IMR-90 (cell line): ENCODE data around the gene RBFA. TPM values are rescaled to one million over a fixed set of nuclear protein-coding genes. Genes with fewer than 3 reads are reported as not detected.

ENCODE experiments used
- ATAC-seq: fragments of 200-7000 bp; cut with Tn5 transposase; 2 replicates; pipeline ENCODE4 v1.9.1; 2020; ENCODE audit warnings: low read depth, mild to moderate bottlenecking, moderate library complexity
- BruUV-seq: library from RNA; stranded (reverse); fragments of 400-500 nt; replicated peaks from 2 replicates; lab custom pipeline; 2021; lab: Mats Ljungman, UMichigan
- CTCF ChIA-PET: fragments of 300-600 bp; formaldehyde crosslinking; extraction: SDS; loops from one replicate; lab custom pipeline; 2021; ENCODE audit warnings: antibody characterized with exemption; lab: Yijun Ruan, JAX
- POLR2A ChIA-PET: fragments of 300-600 bp; sonication (Branson Sonifier 250); formaldehyde crosslinking; loops from one replicate; lab custom pipeline; 2022; ENCODE audit warnings: antibody characterized with exemption; ENCODE audit not compliant: unreplicated experiment; lab: Charles Lee
- DNase-seq: peaks from one replicate; pipeline ENCODE4 v3.0.0; 2013
- H2AFZ ChIP-seq: replicated peaks from 2 replicates; pipeline ENCODE3; 2013; ENCODE audit warnings: low read length, mild to moderate bottlenecking; ENCODE audit not compliant: poor library complexity
- H2AK5ac ChIP-seq: 2 replicates; pipeline ENCODE4 v1.6.1; 2013; ENCODE audit warnings: low read depth, low read length, inconsistent platforms
- H2AK9ac ChIP-seq: replicated peaks from 2 replicates; pipeline ENCODE3; 2013; ENCODE audit warnings: mild to moderate bottlenecking, low read depth, low read length, moderate library complexity; ENCODE audit not compliant: poor library complexity
- H2BK120ac ChIP-seq: 2 replicates; pipeline ENCODE4 v1.6.1; 2013; ENCODE audit warnings: low read depth, low read length, inconsistent platforms
- H2BK15ac ChIP-seq: 3 replicates; pipeline ENCODE4 v1.6.1; 2013; ENCODE audit warnings: low read depth, low read length, inconsistent platforms
- H2BK20ac ChIP-seq: 2 replicates; pipeline ENCODE4 v1.6.1; 2013; ENCODE audit warnings: low read depth, mild to moderate bottlenecking, inconsistent platforms, low read length, moderate library complexity
- H2BK5ac ChIP-seq: 2 replicates; pipeline ENCODE4 v1.6.1; 2013; ENCODE audit warnings: mild to moderate bottlenecking, low read depth, low read length, inconsistent platforms; ENCODE audit not compliant: poor library complexity, severe bottlenecking
- H3K14ac ChIP-seq: replicated peaks from 2 replicates; pipeline ENCODE4 v1.6.1; 2013; ENCODE audit warnings: low read depth, low read length, inconsistent platforms
- H3K18ac ChIP-seq: 2 replicates; pipeline ENCODE4 v1.6.1; 2013; ENCODE audit warnings: low read depth, low read length, control low read depth
- H3K23ac ChIP-seq: 2 replicates; pipeline ENCODE4 v1.6.1; 2013; ENCODE audit warnings: low read depth, low read length, inconsistent platforms
- H3K27ac ChIP-seq: 2 replicates; pipeline ENCODE4 v1.5.1; 2013; ENCODE audit warnings: mild to moderate bottlenecking, control low read depth, low read length; ENCODE audit not compliant: insufficient read depth
- H3K27me3 ChIP-seq: 2 replicates; pipeline ENCODE4 v1.6.1; 2013; ENCODE audit warnings: low read length; ENCODE audit not compliant: control insufficient read depth, insufficient read depth
- H3K36me3 ChIP-seq: 2 replicates; pipeline ENCODE4 v1.6.1; 2013; ENCODE audit warnings: low read length, mixed read lengths; ENCODE audit not compliant: control insufficient read depth, insufficient read depth
- H3K4ac ChIP-seq: 2 replicates; pipeline ENCODE4 v1.6.1; 2013; ENCODE audit warnings: low read depth, low read length, inconsistent platforms
- H3K4me1 ChIP-seq: 2 replicates; pipeline ENCODE4 v1.6.1; 2013; ENCODE audit warnings: low read length, mixed read lengths; ENCODE audit not compliant: control insufficient read depth, insufficient read depth
- H3K4me2 ChIP-seq: 2 replicates; pipeline ENCODE4 v1.6.1; 2013; ENCODE audit warnings: low read depth, mild to moderate bottlenecking, control low read depth, low read length, moderate library complexity
- H3K4me3 ChIP-seq: 2 replicates; pipeline ENCODE4 v1.5.1; 2013; ENCODE audit warnings: low read depth, mild to moderate bottlenecking, control low read depth, low read length, moderate library complexity; ENCODE audit not compliant: insufficient read depth
- H3K56ac ChIP-seq: 2 replicates; pipeline ENCODE4 v1.6.1; 2013; ENCODE audit warnings: low read length, inconsistent platforms; ENCODE audit not compliant: insufficient read depth; ENCODE audit errors: extremely low read depth
- H3K79me1 ChIP-seq, 2 experiments: 2 replicates each; pipeline ENCODE4 v1.6.1; 2013; ENCODE audit warnings: low read length in 2 of 2, inconsistent platforms in 1 of 2, low read depth in 1 of 2
- H3K9ac ChIP-seq: 2 replicates; pipeline ENCODE4 v1.6.1; 2013; ENCODE audit warnings: low read depth, low read length, control low read depth
- H3K9me1 ChIP-seq: 2 replicates; pipeline ENCODE4 v1.6.1; 2013; ENCODE audit warnings: low read length, inconsistent platforms; ENCODE audit not compliant: insufficient read depth
- H3K9me3 ChIP-seq: 2 replicates; pipeline ENCODE4 v1.6.1; 2013; ENCODE audit warnings: low read length; ENCODE audit not compliant: control insufficient read depth, insufficient read depth
- H4K20me1 ChIP-seq: 2 replicates; pipeline ENCODE4 v1.6.1; 2013; ENCODE audit warnings: low read length, inconsistent platforms; ENCODE audit not compliant: insufficient read depth
- H4K5ac ChIP-seq: 2 replicates; pipeline ENCODE4 v1.6.1; 2013; ENCODE audit warnings: mild to moderate bottlenecking, low read depth, low read length, control low read depth
- H4K8ac ChIP-seq, 2 experiments: 2 replicates each; pipeline ENCODE4 v1.6.1; 2013; ENCODE audit warnings: low read depth in 2 of 2, low read length in 2 of 2, control low read depth in 1 of 2, inconsistent platforms in 1 of 2
- H4K91ac ChIP-seq: 2 replicates; pipeline ENCODE4 v1.6.1; 2013; ENCODE audit warnings: low read depth, low read length, inconsistent platforms; ENCODE audit not compliant: insufficient read depth
- BHLHE40 ChIP-seq: fragments of 150-350 bp; IDR thresholded peaks from 2 replicates; pipeline ENCODE4 v1.6.1; 2016; ENCODE audit warnings: mild to moderate bottlenecking, low read depth, low read length
- CEBPB ChIP-seq: IDR thresholded peaks from 2 replicates; pipeline ENCODE4 v1.6.1; 2012; ENCODE audit warnings: low read depth, low read length, improper control_type of control experiment
- FOS ChIP-seq: fragments of 150-350 bp; IDR thresholded peaks from 2 replicates; pipeline ENCODE4 v1.6.1; 2016; ENCODE audit warnings: low read depth, low read length
- MAFK ChIP-seq: IDR thresholded peaks from 2 replicates; pipeline ENCODE4 v1.6.1; 2012; ENCODE audit warnings: low read depth, low read length, improper control_type of control experiment
- MAZ ChIP-seq: IDR thresholded peaks from 2 replicates; pipeline ENCODE4 v1.6.1; 2012; ENCODE audit warnings: low read depth, mild to moderate bottlenecking, low read length, improper control_type of control experiment, moderate library complexity, borderline replicate concordance
- MXI1 ChIP-seq: IDR thresholded peaks from 2 replicates; pipeline ENCODE4 v1.6.1; 2012; ENCODE audit warnings: low read depth, mild to moderate bottlenecking, low read length, moderate library complexity, borderline replicate concordance
- NFE2L2 ChIP-seq: fragments of 150-350 bp; IDR thresholded peaks from 2 replicates; pipeline ENCODE4 v1.6.1; 2016; ENCODE audit warnings: low read depth, mild to moderate bottlenecking, low read length
- POLR2A ChIP-seq: IDR thresholded peaks from 2 replicates; pipeline ENCODE4 v1.6.1; 2012; ENCODE audit warnings: mild to moderate bottlenecking, low read depth, low read length
- RAD21 ChIP-seq: IDR thresholded peaks from 2 replicates; pipeline ENCODE4 v1.6.1; 2012; ENCODE audit warnings: low read length, improper control_type of control experiment
- RCOR1 ChIP-seq: IDR thresholded peaks from 2 replicates; pipeline ENCODE4 v1.6.1; 2012; ENCODE audit warnings: mild to moderate bottlenecking, low read length, improper control_type of control experiment; ENCODE audit not compliant: insufficient replicate concordance
- RFX5 ChIP-seq: IDR thresholded peaks from 2 replicates; pipeline ENCODE4 v1.8.0; 2012; ENCODE audit warnings: low read depth, mild to moderate bottlenecking, low read length, moderate library complexity
- SMC3 ChIP-seq: fragments of 150-350 bp; IDR thresholded peaks from 2 replicates; pipeline ENCODE4 v1.6.1; 2016; ENCODE audit warnings: low read depth, mild to moderate bottlenecking, antibody characterized with exemption, low read length, moderate library complexity
- USF2 ChIP-seq: fragments of 150-350 bp; IDR thresholded peaks from 2 replicates; pipeline ENCODE4 v1.6.1; 2017; ENCODE audit warnings: mild to moderate bottlenecking, antibody characterized with exemption, low read length, low read depth
- WGBS, 2 experiments: methylation state at CpG; one replicate each; pipeline versions ENCODE4 v1.1.5 to v1.1.7; 2013; ENCODE audit warnings: missing lambda C conversion rate in 2 of 2; ENCODE audit not compliant: insufficient read length in 1 of 2; ENCODE audit errors: extremely low coverage in 2 of 2; 5-methylcytosine and 5-hydroxymethylcytosine counted together
- dilution Hi-C: fragments of 300-500 bp; cut with HindIII; formaldehyde crosslinking; loops from one replicate; pipeline ENCODE4 v1.14.3; 2018; ENCODE audit warnings: low sequenced_read_pairs; ENCODE audit not compliant: unreplicated experiment
- in situ Hi-C: fragments of 300-500 bp; cut with MboI; formaldehyde crosslinking; loops from 3 replicates; pipeline ENCODE4 v1.14.3; 2019; ENCODE audit warnings: low sequenced_read_pairs, inconsistent platforms, mixed read lengths
- intact Hi-C: fragments of 100-400 bp; cut with micrococcal nuclease; formaldehyde crosslinking; loops from 2 replicates; pipeline ENCODE4 v1.10.0; 2022
- polyA plus RNA-seq, 3 experiments: library from polyadenylated mRNA; depleted of rRNA; stranded (reverse); fragments of >200 nt; gene quantifications; 2 replicates each; pipeline ENCODE4 v1.2.3, GENCODE V29; 2012; ENCODE audit warnings: low replicate concordance in 1 of 3
- total RNA-seq: library from RNA; depleted of rRNA; stranded (reverse); fragments of >200 nt; gene quantifications from 2 replicates; pipeline ENCODE4 v1.2.3, GENCODE V29; 2012
- TF ChIP-seq, protein P1 (sequence below): fragments of 150-350 bp; IDR thresholded peaks from 2 replicates; pipeline ENCODE4 v1.6.1; 2016; ENCODE audit warnings: low read depth, mild to moderate bottlenecking, low read length, moderate library complexity, borderline replicate concordance

The RBFA gene
- total and polyA plus RNA-seq, 2 of the 4 experiments (the other 2 are of a cell fraction) = 21.0 to 38.0 TPM

DNA sequence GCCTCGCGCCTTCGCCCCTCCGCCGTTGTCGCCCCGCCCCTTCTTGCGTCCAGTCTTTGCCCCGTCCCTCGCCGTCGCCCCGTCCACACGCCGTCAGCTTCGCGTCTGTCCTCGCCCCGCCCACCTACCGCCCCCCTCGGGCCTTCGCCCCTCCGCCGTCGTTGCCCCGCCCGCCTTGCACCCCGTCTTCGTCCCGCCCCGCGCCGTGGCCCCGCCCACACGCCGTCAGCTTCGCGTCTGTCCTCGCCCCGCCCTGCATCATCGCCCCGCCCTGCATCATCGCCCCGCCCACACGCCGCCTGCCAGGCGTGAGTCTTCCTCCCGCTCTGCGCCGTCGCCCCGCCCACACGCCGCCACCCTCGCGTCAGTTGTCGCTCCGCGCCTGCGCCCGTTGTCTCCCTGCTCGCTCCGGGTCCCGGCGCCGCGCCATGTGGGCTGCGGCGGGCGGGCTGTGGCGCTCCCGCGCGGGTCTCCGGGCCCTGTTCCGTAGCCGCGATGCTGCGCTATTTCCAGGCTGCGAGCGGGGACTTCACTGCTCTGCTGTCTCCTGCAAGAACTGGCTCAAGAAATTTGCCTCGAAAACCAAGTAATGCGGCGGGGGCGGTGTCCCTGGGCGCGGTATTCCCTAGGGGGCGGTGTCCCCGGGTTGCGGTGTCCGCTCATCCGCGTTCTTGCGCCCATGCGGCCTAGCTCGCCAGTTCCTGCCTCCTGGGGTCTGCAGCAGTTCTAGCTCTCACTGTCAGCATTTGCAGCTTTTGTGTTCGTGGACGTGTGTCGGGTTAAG is at the start of gene RBFA (continued):
- peak; percentile 93 for TF ChIP-seq MAZ

- Histone ChIP-seq H3K18ac (no peak overlapping the region), H3K79me1 (peaks cover 18 to 67% of the 10 kb centered on the region in 2 experiments), H3K56ac (no peak overlapping the region), H2BK120ac (no peak overlapping the region), H2AK9ac (no peak overlapping the region), H3K27ac (no peak overlapping the region), H2AK5ac (no peak overlapping the region), H3K27me3 (no peaks in the 10 kb centered on the region), H3K4ac (no peak overlapping the region), H3K23ac (no peak overlapping the region), H3K36me3 (peaks cover 14% of the 10 kb centered on the region), H3K4me3 (no peak overlapping the region), H4K91ac (no peak overlapping the region), H3K9ac (no peak overlapping the region), H2BK15ac (no peak overlapping the region), H3K9me1 (peaks cover 17% of the 10 kb centered on the region), H2AFZ (no peak overlapping the region), H4K5ac (no peak overlapping the region), H4K8ac (no peak overlapping the region), H3K14ac (no peak overlapping the region), H2BK5ac (no peak overlapping the region), H2BK20ac (no peak overlapping the region), H3K9me3 (no peaks in the 10 kb centered on the region), H3K4me2 (no peak overlapping the region; the same call in 1 of the 2 replicates), H4K20me1 (peaks cover 78% of the 10 kb centered on the region), H3K4me1 (peaks cover 14% of the 10 kb centered on the region)
- ChIA-PET CTCF (interaction anchor here (0.6 kb wide), 2 partner anchors 20 to 263 kb away, joined by 5 to 6 read pairs; no protein-coding TSS in a partner anchor), POLR2A (no interaction called here)
- ATAC-seq (no peak), DNase-seq (no peak)
- no TSS peak for BruUV-seq
- WGBS, 2 experiments = 88% methylated on average over 8 of the region's 12 CpGs; no CpG with 5 or more reads in 1 of the 2 experiments
- in situ Hi-C loops (no loop called here), dilution Hi-C loops (no loop called here), intact Hi-C loops (loop anchor here (5.0 kb wide), 1 partner anchor 147 kb away; no protein-coding TSS in a partner anchor)
- TF ChIP-seq RCOR1 (no peak), MAFK (no peak), RFX5 (no peak), CEBPB (no peak), MXI1 (no peak), BHLHE40 (no peak), FOS (no peak), SMC3 (no peak), NFE2L2 (no peak), RAD21 (no peak), USF2 (no peak), MAZ (no peak), POLR2A (no peak)
- TF ChIP-seq, protein P1, sequence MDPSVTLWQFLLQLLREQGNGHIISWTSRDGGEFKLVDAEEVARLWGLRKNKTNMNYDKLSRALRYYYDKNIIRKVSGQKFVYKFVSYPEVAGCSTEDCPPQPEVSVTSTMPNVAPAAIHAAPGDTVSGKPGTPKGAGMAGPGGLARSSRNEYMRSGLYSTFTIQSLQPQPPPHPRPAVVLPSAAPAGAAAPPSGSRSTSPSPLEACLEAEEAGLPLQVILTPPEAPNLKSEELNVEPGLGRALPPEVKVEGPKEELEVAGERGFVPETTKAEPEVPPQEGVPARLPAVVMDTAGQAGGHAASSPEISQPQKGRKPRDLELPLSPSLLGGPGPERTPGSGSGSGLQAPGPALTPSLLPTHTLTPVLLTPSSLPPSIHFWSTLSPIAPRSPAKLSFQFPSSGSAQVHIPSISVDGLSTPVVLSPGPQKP = no peak
These were observed 49.1 kb upstream of the RBFA start for GRCh38 chr18:79985172-79985571.
